HCT116 (cell line): ENCODE results near the gene STAG1. TPM values are rescaled to one million over a fixed set of nuclear protein-coding genes. Genes with fewer than 3 reads are reported as not detected.

Source experiments
- ATAC-seq: fragments of 200-7000 bp; cut with Tn5 transposase; 2 replicates; pipeline ENCODE4 v1.9.1; 2020; ENCODE audit warnings: mild to moderate bottlenecking, moderate library complexity
- BruUV-seq: library from RNA; stranded (reverse); fragments of 400-500 nt; replicated peaks from 2 replicates; lab custom pipeline; 2021; lab: Mats Ljungman, UMichigan
- CTCF ChIA-PET: fragments of 300-600 bp; sonication (Branson Sonifier 250); formaldehyde crosslinking; loops from one replicate; lab custom pipeline; 2021; ENCODE audit warnings: antibody characterized with exemption; lab: Charles Lee
- POLR2A ChIA-PET: fragments of 300-600, 350-600 bp; sonication (Branson Sonifier 250); formaldehyde crosslinking; loops from one replicate; lab custom pipeline; 2021; ENCODE audit warnings: antibody characterized with exemption; lab: Charles Lee
- RAD21 ChIA-PET, 2 experiments: fragments of 300-600 bp; sonication (Branson Sonifier 250); formaldehyde crosslinking; loops; one replicate each; lab custom pipeline; 2023; ENCODE audit warnings: low total read pairs in 2 of 2; ENCODE audit not compliant: uncharacterized antibody in 2 of 2, unreplicated experiment in 2 of 2, low non-redundant PET in 1 of 2; lab: Charles Lee
- DNase-seq: peaks from one replicate; pipeline ENCODE4 v3.0.0-alpha.2; 2010; ENCODE audit warnings: low read depth, low spot score
- H2AFZ ChIP-seq: fragments of 200-600 bp; shearing (Covaris generic), sonication (generic); 2 replicates; pipeline ENCODE4 v1.6.1; 2017; ENCODE audit warnings: low read depth, mixed run types, mixed read lengths, antibody characterized with exemption, low read length; ENCODE audit not compliant: poor library complexity, severe bottlenecking
- H3K27ac ChIP-seq: 2 replicates; pipeline ENCODE4 v1.5.1; 2012; ENCODE audit warnings: low read depth, low read length
- H3K27me3 ChIP-seq: fragments of 200-600 bp; sonication (generic); 2 replicates; pipeline ENCODE4 v1.6.1; 2016; ENCODE audit warnings: mixed run types, low read length, mixed read lengths; ENCODE audit not compliant: insufficient read depth
- H3K36me3 ChIP-seq, 2 experiments: fragments of 200-500 bp in 1 of 2; fragments of 200-600 bp in 1 of 2; sonication (Bioruptor generic) in 1 of 2; sonication (generic) in 1 of 2; 2 replicates each; pipeline versions ENCODE4 v1.5.1 to v1.6.1; 2014 to 2016; ENCODE audit warnings: low read length in 2 of 2, inconsistent platforms in 1 of 2, mixed read lengths in 1 of 2, mixed run types in 1 of 2; ENCODE audit not compliant: insufficient read depth in 2 of 2, control insufficient read depth in 1 of 2
- H3K4me1 ChIP-seq, 2 experiments: fragments of 200-600 bp in 1 of 2; sonication (generic) in 1 of 2; 2 replicates each; pipeline versions ENCODE4 v1.5.1 to v1.6.1; 2012 to 2017; ENCODE audit warnings: low read length in 2 of 2, inconsistent platforms in 1 of 2, mild to moderate bottlenecking in 1 of 2, mixed read lengths in 1 of 2, mixed run types in 1 of 2, moderate library complexity in 1 of 2; ENCODE audit not compliant: insufficient read depth in 2 of 2, control insufficient read depth in 1 of 2
- H3K4me2 ChIP-seq: fragments of 200-600 bp; sonication (generic); 2 replicates; pipeline ENCODE4 v1.6.1; 2017; ENCODE audit warnings: mixed run types, low read length, mixed read lengths
- H3K4me3 ChIP-seq, 2 experiments: fragments of 200-600 bp in 1 of 2; sonication (generic) in 1 of 2; replicated peaks in 1 of 2; 2 replicates each; pipeline ENCODE4 v1.5.1; 2011 to 2016; ENCODE audit warnings: low read length in 2 of 2, control low read depth in 1 of 2, low read depth in 1 of 2, mild to moderate bottlenecking in 1 of 2, mixed read lengths in 1 of 2, mixed run types in 1 of 2
- H3K79me2 ChIP-seq: fragments of 200-600 bp; sonication (generic); 2 replicates; pipeline ENCODE4 v1.6.1; 2017; ENCODE audit warnings: mild to moderate bottlenecking, mixed run types, low read length, moderate library complexity, mixed read lengths; ENCODE audit not compliant: insufficient read depth
- H3K9ac ChIP-seq: fragments of 200-600 bp; sonication (generic); 2 replicates; pipeline ENCODE4 v1.6.1; 2016; ENCODE audit warnings: low read length, mixed read lengths
- H3K9me2 ChIP-seq: fragments of 200-600 bp; sonication (generic), shearing (Covaris generic); 2 replicates; pipeline ENCODE4 v1.6.1; 2017; ENCODE audit warnings: mixed run types, mild to moderate bottlenecking, moderate library complexity; ENCODE audit not compliant: insufficient read depth
- H3K9me3 ChIP-seq, 2 experiments: fragments of 200-500 bp in 1 of 2; fragments of 200-600 bp in 1 of 2; sonication (Bioruptor generic) in 1 of 2; sonication (generic) in 1 of 2; 2 replicates each; pipeline ENCODE4 v1.6.1; 2014 to 2017; ENCODE audit warnings: low read length in 2 of 2, mixed read lengths in 2 of 2, inconsistent platforms in 1 of 2, low read depth in 1 of 2, mild to moderate bottlenecking in 1 of 2, mixed run types in 1 of 2, moderate library complexity in 1 of 2; ENCODE audit not compliant: control insufficient read depth in 1 of 2, insufficient read depth in 1 of 2
- H4K20me1 ChIP-seq: fragments of 200-600 bp; sonication (generic), shearing (Covaris generic); 2 replicates; pipeline ENCODE4 v1.6.1; 2017; ENCODE audit warnings: mixed run types, mild to moderate bottlenecking, moderate library complexity; ENCODE audit not compliant: insufficient read depth
- EGR1 ChIP-seq: IDR thresholded peaks from 2 replicates; pipeline ENCODE4 v1.6.1; 2012; ENCODE audit warnings: low read depth
- ELF1 ChIP-seq: IDR thresholded peaks from 2 replicates; pipeline ENCODE4 v1.6.1; 2012; ENCODE audit warnings: low read depth, borderline replicate concordance
- EZH2 ChIP-seq: fragments of 200-600 bp; sonication (generic); IDR thresholded peaks from 2 replicates; pipeline ENCODE4 v1.6.1; 2017; ENCODE audit warnings: antibody characterized with exemption, mixed run types
- FOSL1 ChIP-seq: IDR thresholded peaks from 2 replicates; pipeline ENCODE4 v1.6.1; 2012; ENCODE audit warnings: low read depth
- JUND ChIP-seq: IDR thresholded peaks from 2 replicates; pipeline ENCODE4 v1.6.1; 2012
- POLR2AphosphoS5 ChIP-seq: IDR thresholded peaks from 2 replicates; pipeline ENCODE4 v1.6.1; 2011; ENCODE audit warnings: mild to moderate bottlenecking, low read depth, low read length, moderate library complexity
- RAD21 ChIP-seq: IDR thresholded peaks from 2 replicates; pipeline ENCODE4 v1.6.1; 2012; ENCODE audit warnings: low read depth, mild to moderate bottlenecking
- SIN3A ChIP-seq: IDR thresholded peaks from 2 replicates; pipeline ENCODE4 v1.6.1; 2012; ENCODE audit warnings: low read depth
- SRF ChIP-seq: IDR thresholded peaks from 2 replicates; pipeline ENCODE4 v1.6.1; 2012; ENCODE audit warnings: low read depth
- YY1 ChIP-seq: IDR thresholded peaks from 2 replicates; pipeline ENCODE4 v1.6.1; 2011; ENCODE audit warnings: low read length, low read depth, moderate library complexity, mild to moderate bottlenecking; ENCODE audit not compliant: insufficient replicate concordance; ENCODE audit errors: extremely low read depth
- ZFX ChIP-seq: fragments of 450-650 bp; IDR thresholded peaks from 2 replicates; pipeline ENCODE4 v1.6.1; 2017
- ZNF274 ChIP-seq: fragments of 200-500 bp; sonication (Bioruptor generic); IDR thresholded peaks from 2 replicates; pipeline ENCODE4 v1.6.1; 2014; ENCODE audit warnings: mild to moderate bottlenecking, low read depth, low read length, inconsistent platforms
- intact Hi-C: fragments of 100-400 bp; cut with micrococcal nuclease; formaldehyde crosslinking; loops from 2 replicates; pipeline ENCODE4 v1.10.0; 2022
- total RNA-seq: library from RNA; stranded (reverse); gene quantifications from one replicate; pipeline ENCODE4 v1.2.1, GENCODE V29; 2021; ENCODE audit not compliant: unreplicated experiment
- TF ChIP-seq, protein P1 (sequence below), 3 experiments: fragments of 200-600 bp in 1 of 3; sonication (generic) in 1 of 3; IDR thresholded peaks in 2 of 3; conservative IDR thresholded peaks in 1 of 3; 2 replicates each; pipeline ENCODE4 v1.5.1; 2012 to 2017; ENCODE audit warnings: low read depth in 2 of 3, low read length in 2 of 3, antibody characterized with exemption in 1 of 3, borderline replicate concordance in 1 of 3, control low read depth in 1 of 3, mild to moderate bottlenecking in 1 of 3, mixed read lengths in 1 of 3, mixed run types in 1 of 3, moderate library complexity in 1 of 3; ENCODE audit not compliant: insufficient read depth in 1 of 3
- TF ChIP-seq, protein P2 (sequence below): IDR thresholded peaks from 2 replicates; pipeline ENCODE4 v1.6.1; 2012

The STAG1 gene
- total RNA-seq, 1 experiment from 2014 or later: 29.4 TPM

- H3K4me3 ChIP-seq: no peak overlapping the region
- intact Hi-C loops: no loop called here
- no peak overlapping the region for H3K27ac ChIP-seq
- H3K27me3 ChIP-seq: no peaks in the 10 kb centered on the region
- DNase-seq: no peak
- no peak overlapping the region for H2AFZ ChIP-seq
- H3K9ac ChIP-seq: no peak overlapping the region
- H3K4me2 ChIP-seq: no peak overlapping the region
- no peaks in the 10 kb centered on the region for H3K9me2 ChIP-seq
- TF ChIP-seq FOSL1 (no peak), EZH2 (no peak), EGR1 (no peak), ZFX (no peak), JUND (no peak), POLR2AphosphoS5 (no peak), SRF (no peak), ELF1 (no peak), YY1 (no peak), SIN3A (no peak), RAD21 (no peak), ZNF274 (no peak)
- TF ChIP-seq, protein P1, sequence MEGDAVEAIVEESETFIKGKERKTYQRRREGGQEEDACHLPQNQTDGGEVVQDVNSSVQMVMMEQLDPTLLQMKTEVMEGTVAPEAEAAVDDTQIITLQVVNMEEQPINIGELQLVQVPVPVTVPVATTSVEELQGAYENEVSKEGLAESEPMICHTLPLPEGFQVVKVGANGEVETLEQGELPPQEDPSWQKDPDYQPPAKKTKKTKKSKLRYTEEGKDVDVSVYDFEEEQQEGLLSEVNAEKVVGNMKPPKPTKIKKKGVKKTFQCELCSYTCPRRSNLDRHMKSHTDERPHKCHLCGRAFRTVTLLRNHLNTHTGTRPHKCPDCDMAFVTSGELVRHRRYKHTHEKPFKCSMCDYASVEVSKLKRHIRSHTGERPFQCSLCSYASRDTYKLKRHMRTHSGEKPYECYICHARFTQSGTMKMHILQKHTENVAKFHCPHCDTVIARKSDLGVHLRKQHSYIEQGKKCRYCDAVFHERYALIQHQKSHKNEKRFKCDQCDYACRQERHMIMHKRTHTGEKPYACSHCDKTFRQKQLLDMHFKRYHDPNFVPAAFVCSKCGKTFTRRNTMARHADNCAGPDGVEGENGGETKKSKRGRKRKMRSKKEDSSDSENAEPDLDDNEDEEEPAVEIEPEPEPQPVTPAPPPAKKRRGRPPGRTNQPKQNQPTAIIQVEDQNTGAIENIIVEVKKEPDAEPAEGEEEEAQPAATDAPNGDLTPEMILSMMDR (IDR thresholded peaks at IDR 0.05 in 2 of 3, conservative IDR thresholded peaks at IDR 0.05 in 1 of 3; ENCODE audit: borderline replicate concordance in 1 of 3, insufficient read depth in 1 of 3, low read depth in 2 of 3, low read length in 2 of 3): no peak
- TF ChIP-seq, protein P2, sequence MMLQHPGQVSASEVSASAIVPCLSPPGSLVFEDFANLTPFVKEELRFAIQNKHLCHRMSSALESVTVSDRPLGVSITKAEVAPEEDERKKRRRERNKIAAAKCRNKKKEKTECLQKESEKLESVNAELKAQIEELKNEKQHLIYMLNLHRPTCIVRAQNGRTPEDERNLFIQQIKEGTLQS: no peak
- no peak for ATAC-seq
- H3K79me2 ChIP-seq: peaks cover 96% of the 10 kb centered on the region
- ChIA-PET POLR2A (no interaction called here), CTCF (no interaction called here), RAD21 (no interaction called here)
- H4K20me1 ChIP-seq: no peaks in the 10 kb centered on the region
- H3K4me1 ChIP-seq: no peaks in the 10 kb centered on the region
- no TSS peak for BruUV-seq
- no peaks in the 10 kb centered on the region for H3K9me3 ChIP-seq
- no peaks in the 10 kb centered on the region for H3K36me3 ChIP-seq
These were observed 55.4 kb downstream of the STAG1 start for GRCh38 chr3:136696797-136697196.
